GM19351 (cell line): ENCODE results near the gene SPECC1L.
A peak's percentile ranks its signal among the peaks of the same experiment; 100 is the strongest.

Experiments
- ATAC-seq: cut with Tn5 transposase; IDR thresholded peaks from one replicate; pipeline ENCODE4 v1.9.1; 2021; ENCODE audit warnings: mild to moderate bottlenecking, moderate library complexity; ENCODE audit not compliant: unreplicated experiment

Gene SPECC1L

GRCh38 chr22:24424001-24424900 lies 153.6 kb downstream of the SPECC1L start:
- no peak for ATAC-seq

- ATAC-seq, result no peak
These were observed 154.5 kb downstream of the SPECC1L start for GRCh38 chr22:24424901-24425775.

GRCh38 chr22:24426436-24426835 lies 155.8 kb downstream of the SPECC1L start:
- ATAC-seq, result no peak

DNA sequence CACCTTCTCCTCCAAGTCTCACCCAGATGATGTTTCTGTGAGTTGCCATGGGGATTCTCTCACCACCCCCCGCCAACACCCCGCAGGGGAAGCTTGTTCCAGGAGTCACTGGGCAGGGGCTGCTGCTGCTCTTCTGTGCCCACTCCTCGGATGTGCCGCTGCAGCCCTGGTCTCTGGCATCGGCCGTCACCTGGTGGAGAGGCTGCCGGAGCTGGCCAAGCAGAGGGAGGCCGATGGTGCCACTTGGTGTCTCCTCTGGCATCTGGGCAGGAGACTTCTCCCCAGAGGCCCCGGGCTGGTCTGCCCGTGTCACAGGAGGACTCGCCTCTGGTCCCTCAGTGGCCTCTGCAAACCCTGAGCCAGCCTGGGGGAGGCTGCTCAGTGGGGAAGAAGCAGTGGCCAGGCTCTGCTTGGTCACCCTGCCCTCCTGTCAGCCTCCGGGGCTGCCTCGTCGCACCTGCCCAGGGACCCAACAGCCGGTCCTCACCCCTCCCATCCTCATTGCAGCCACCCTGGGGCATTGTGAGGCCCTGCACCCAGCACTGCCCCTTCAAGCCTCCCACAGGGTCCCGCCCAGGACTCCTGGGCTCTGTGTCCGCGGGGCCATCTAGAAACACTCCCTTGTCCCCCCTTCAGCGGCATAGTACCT lies 156.3 kb downstream of the SPECC1L start:
- ATAC-seq, result no peak

- ATAC-seq, result peak; percentile 44
These were observed 157.0 kb downstream of the SPECC1L start, which contains the start of gene ADORA2A for GRCh38 chr22:24427500-24428164. TSS of gene ADORA2A (plus strand) at chr22:24427599. CDS start at chr22:24433405, 5,806 bp downstream.

DNA sequence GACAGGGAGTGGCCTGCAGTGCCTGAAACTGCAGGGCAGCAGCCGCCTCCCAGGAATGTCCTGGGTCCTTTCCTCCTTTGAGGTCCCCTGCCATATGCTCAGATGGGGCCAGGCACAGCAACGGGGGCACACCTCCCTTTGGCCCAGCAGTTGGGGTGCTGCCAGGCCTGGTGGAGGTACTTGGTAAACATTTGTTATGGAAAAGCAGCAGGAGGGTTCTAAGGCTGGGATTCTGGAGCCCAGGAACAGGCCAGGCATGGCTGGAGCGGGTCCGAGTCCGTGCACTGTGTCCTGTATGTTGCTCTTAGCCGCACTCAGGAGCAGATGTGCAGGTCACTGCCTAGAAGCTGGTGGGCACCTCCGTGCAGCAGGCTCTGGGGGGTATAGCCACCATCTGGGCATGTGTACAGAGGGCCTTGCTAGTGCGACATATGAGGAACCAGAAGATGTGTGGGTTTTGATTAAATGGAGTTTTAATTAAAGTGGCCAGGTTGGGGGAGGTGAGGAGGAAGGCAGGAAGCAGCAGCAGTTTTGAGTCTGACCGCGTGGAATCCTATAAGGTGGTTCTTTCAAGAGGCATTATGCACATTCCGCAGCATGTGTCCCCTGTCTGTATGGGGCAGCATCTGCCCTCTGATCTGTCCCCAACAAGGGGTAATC lies 158.2 kb downstream of the SPECC1L start:
- ATAC-seq, result no peak

DNA sequence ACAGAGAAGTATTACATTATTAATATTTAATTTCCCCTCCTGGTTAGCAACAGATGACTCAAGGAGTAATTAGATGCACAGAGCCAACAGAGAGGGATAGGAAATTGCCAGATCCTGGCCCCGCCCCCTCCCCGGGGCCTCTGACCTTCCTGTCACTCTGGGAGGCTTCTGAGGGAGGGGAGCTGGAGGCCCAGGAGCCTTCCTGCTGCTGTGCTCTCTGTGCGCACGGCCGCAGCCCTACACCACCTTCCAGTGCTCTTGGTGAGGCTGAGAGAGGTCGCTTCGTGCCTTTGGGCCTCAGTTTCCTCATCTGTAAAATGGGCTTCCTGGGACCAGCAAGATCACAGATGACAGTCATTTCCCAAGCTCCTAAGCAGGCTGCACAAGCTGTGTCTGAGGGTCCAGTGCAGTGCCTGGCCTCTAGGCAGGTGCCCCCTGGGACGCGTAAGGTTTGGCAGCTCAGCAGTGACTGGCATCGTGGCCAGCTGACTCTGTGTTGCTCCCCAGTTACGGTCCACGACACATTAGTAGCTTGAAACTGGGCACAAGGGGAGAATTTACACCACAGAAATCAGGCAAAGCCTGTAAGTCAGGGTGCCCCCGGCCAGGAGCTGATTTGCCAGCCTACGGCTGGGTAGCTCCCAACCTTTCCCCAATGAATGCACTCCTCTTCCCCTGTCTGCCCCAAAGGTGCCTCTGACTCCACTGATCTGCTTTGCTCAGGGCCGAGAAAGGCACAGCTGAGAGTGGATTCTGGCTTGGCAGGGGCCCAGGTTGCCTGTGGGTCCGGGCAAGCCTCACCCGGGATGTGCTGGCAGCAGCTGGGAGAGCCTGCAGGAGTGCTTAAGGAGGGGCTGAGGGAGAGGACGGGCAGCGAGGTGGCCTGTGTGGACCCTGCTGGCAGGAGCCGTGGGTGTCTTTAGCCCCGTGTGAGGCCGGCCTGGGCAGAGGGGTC lies 159.1 kb downstream of the SPECC1L start:
- ATAC-seq, result no peak

- no peak for ATAC-seq
These were observed 160.0 kb downstream of the SPECC1L start for GRCh38 chr22:24430431-24431308.

DNA sequence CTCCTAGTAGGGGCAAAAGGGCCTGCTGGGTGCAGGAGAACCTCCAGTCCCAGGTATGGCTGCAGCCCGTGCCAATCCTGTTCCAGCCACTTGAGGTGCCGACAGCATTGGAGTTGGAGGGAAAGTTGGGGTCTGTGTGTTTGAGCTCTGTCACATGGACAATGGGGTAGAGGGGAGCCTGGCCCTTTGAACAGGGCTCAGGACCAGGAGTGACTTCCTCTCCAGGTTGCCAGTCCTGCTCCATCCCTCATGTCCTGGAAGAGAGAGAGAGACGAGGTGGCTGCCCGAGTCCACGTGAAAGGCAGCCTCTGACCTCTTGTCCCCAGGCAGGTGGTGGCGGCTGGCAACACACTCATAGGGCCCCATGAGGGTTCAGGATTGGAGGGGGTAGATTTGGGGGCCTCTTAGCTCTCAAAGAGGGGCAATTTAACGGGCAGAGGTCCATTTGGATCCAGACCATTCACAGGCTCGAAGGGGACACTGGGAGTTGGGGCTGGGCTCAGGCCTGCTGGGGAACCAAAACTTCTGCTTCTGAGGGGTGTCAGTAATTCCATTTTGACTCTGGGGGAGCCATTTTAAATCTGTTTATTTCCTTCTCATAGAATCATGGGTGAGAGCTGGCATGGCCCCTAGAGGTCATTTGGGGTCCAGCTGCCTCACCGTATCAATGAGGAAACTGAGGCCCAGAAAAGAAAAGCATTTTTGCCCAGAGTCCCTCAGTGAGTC lies 160.8 kb downstream of the SPECC1L start:
- no peak for ATAC-seq

GRCh38 chr22:24432059-24432853 lies 161.6 kb downstream of the SPECC1L start:
- no peak for ATAC-seq

GRCh38 chr22:24433001-24433827 lies 162.6 kb downstream of the SPECC1L start:
- no peak for ATAC-seq

- peak; percentile 77 for ATAC-seq
These were observed 163.3 kb downstream of the SPECC1L start for GRCh38 chr22:24433828-24434470.

DNA sequence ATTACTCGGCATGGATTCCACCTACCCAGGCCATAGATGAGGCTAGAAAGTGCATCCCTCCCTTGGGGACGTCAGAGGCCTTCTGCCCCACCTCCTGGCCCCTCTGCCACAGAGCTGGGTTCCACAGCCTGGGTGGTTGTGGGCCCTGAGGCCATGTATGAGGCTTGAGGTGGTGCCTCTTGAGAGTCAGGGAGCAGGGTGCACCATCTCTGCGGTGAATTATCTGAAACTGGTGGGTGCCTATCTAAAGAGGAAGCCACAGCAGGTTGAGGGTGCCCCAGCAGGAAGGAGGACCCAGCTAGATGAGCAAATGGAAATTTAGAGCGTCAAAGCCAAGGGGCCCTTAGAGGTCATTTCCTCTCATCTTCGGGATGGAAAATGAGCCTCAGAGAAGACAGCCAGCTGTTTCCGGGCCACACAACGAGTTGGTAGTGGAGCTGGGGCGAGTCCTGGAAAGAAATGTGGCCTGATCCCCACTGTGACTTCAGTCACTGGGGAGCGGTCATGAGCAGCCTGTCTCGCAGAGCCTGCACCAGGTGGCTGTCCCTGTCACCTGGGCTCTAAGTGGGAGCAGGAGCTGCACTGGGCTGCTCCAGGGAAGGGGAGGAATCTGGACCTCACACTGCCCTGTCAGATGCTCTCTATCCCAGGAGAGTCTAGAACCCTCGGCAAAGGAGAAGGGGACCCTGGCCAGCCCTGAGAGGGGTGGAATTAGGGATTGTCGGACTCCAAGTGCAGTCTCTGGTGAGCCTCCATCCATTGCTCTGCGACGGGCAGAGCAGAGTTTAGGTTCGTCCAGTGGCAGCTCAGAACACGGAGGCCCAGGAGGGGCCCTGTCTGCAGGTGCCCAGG lies 164.1 kb downstream of the SPECC1L start:
- peak; percentile 56 for ATAC-seq

DNA sequence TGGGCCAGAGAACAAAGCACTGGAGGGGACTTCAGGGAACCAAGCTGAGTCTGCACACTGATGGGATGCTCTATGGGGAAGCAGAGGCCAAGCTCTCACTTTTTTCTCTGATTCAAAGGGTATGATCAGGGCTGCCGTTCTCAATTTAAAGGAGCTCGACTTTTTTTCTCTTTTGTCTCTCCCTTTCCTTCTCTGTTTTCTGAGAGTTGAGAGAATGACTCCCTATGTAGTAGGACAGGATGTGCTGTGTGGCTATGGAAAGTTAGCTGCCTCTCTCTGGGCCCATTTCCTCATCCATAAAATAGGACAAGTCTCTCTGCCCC lies 164.7 kb downstream of the SPECC1L start:
- no peak for ATAC-seq
